HEK293 (cell line): ENCODE results near the gene RGS14.
"Not testable (repeated sequence)": the region's sequence is repeated elsewhere in the genome, so short reads cannot be mapped to it uniquely, and the experiment has no call there.

Source experiments
- ZNF138 ChIP-seq: fragments of 450-650 bp; formaldehyde crosslinking; IDR thresholded peaks from 2 replicates; pipeline ENCODE4 v1.5.1; 2016; ENCODE audit warnings: missing biosample characterization, missing genetic modification characterization, borderline replicate concordance
- ZNF221 ChIP-seq: fragments of 450-650 bp; formaldehyde crosslinking; IDR thresholded peaks from 2 replicates; pipeline ENCODE4 v1.5.1; 2017; ENCODE audit warnings: missing biosample characterization, missing genetic modification characterization, borderline replicate concordance
- ZNF266 ChIP-seq: fragments of 450-650 bp; formaldehyde crosslinking; IDR thresholded peaks from 2 replicates; pipeline ENCODE4 v1.5.1; 2016; ENCODE audit warnings: missing biosample characterization, missing genetic modification characterization, low read depth
- ZNF274 ChIP-seq, 2 experiments: fragments of 200-500 bp in 1 of 2; fragments of 450-650 bp in 1 of 2; sonication (Bioruptor generic) in 1 of 2; formaldehyde crosslinking in 1 of 2; IDR thresholded peaks; 2 replicates each; pipeline versions ENCODE4 v1.5.1 to v1.6.1; 2014 to 2016; ENCODE audit warnings: borderline replicate concordance in 1 of 2, inconsistent platforms in 1 of 2, low read length in 1 of 2, missing biosample characterization in 1 of 2, missing genetic modification characterization in 1 of 2
- ZNF623 ChIP-seq: fragments of 450-650 bp; formaldehyde crosslinking; IDR thresholded peaks from 2 replicates; pipeline ENCODE4 v1.5.1; 2016; ENCODE audit warnings: missing biosample characterization, missing genetic modification characterization
- ZNF707 ChIP-seq: fragments of 450-650 bp; formaldehyde crosslinking; IDR thresholded peaks from 2 replicates; pipeline ENCODE4 v1.5.1; 2016; ENCODE audit warnings: missing biosample characterization, missing genetic modification characterization
- TF ChIP-seq, protein P1 (sequence below): fragments of 450-650 bp; formaldehyde crosslinking; IDR thresholded peaks from 2 replicates; pipeline ENCODE4 v1.5.1; 2016; ENCODE audit warnings: missing biosample characterization, missing genetic modification characterization

- TF ChIP-seq ZNF623 (tag by site-specific recombination); ZNF274 (IDR thresholded peaks at IDR 0.05; ENCODE audit: low read length); ZNF274 (tag by site-specific recombination; IDR thresholded peaks at IDR 0.05; ENCODE audit: borderline replicate concordance); ZNF221 (tag by site-specific recombination); ZNF266 (tag by site-specific recombination); ZNF707 (tag by site-specific recombination); ZNF138 (tag by site-specific recombination): not testable (repeated sequence)
- TF ChIP-seq, protein P1, sequence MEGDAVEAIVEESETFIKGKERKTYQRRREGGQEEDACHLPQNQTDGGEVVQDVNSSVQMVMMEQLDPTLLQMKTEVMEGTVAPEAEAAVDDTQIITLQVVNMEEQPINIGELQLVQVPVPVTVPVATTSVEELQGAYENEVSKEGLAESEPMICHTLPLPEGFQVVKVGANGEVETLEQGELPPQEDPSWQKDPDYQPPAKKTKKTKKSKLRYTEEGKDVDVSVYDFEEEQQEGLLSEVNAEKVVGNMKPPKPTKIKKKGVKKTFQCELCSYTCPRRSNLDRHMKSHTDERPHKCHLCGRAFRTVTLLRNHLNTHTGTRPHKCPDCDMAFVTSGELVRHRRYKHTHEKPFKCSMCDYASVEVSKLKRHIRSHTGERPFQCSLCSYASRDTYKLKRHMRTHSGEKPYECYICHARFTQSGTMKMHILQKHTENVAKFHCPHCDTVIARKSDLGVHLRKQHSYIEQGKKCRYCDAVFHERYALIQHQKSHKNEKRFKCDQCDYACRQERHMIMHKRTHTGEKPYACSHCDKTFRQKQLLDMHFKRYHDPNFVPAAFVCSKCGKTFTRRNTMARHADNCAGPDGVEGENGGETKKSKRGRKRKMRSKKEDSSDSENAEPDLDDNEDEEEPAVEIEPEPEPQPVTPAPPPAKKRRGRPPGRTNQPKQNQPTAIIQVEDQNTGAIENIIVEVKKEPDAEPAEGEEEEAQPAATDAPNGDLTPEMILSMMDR = not testable (repeated sequence)
Observed at GRCh38 chr5:177360740-177361139, 3.0 kb downstream of the RGS14 start.
